A549 (cell line): ENCODE results near the gene DPCD. TPM values are rescaled to one million over a fixed set of nuclear protein-coding genes. Genes with fewer than 3 reads are reported as not detected.

Experiments
- ATAC-seq, 2 experiments: fragments of 200-7000 bp in 1 of 2; fragments of >200 bp in 1 of 2; cut with Nextera tagmentation in 1 of 2; cut with Tn5 transposase in 1 of 2; 3 replicates each; pipeline versions ENCODE4 v1.8.0 to v1.9.1; 2018 to 2020; ENCODE audit warnings: mild to moderate bottlenecking in 1 of 2, moderate library complexity in 1 of 2
- CTCF ChIA-PET: fragments of 300-600 bp; sonication (Branson Sonifier 250); formaldehyde crosslinking; extraction: SDS; loops from one replicate; lab custom pipeline; 2021; ENCODE audit warnings: antibody characterized with exemption, inconsistent platforms; lab: Yijun Ruan, JAX
- POLR2A ChIA-PET: fragments of 350-600 bp; formaldehyde crosslinking; extraction: SDS; loops from one replicate; lab custom pipeline; 2021; ENCODE audit warnings: antibody characterized with exemption, inconsistent platforms; lab: Yijun Ruan, JAX
- DNase-seq, 2 experiments: peaks; one replicate each; pipeline versions ENCODE4 v3.0.0 to v3.0.0-alpha.2; 2011 to 2016; ENCODE audit warnings: low read depth in 1 of 2, low spot score in 1 of 2
- FAIRE-seq: peaks from 2 replicates; lab custom pipeline; 2011; peaks lifted over from hg19 to GRCh38; lab: Jason Lieb, UNC
- H3K27ac ChIP-seq, 2 experiments: fragments of >200 bp; sonication (Bioruptor Twin); formaldehyde crosslinking; 3 replicates each; pipeline ENCODE4 v1.5.1; 2016 to 2017
- H3K4me1 ChIP-seq: fragments of >200 bp; sonication (Bioruptor Twin); formaldehyde crosslinking; 3 replicates; pipeline ENCODE4 v1.6.1; 2016
- H3K4me2 ChIP-seq: fragments of >200 bp; sonication (Bioruptor Twin); formaldehyde crosslinking; 3 replicates; pipeline ENCODE4 v1.6.1; 2016
- H3K4me3 ChIP-seq: fragments of >200 bp; sonication (Bioruptor Twin); formaldehyde crosslinking; 3 replicates; pipeline ENCODE4 v1.5.1; 2016
- H3K9me3 ChIP-seq: fragments of >200 bp; sonication (Bioruptor Twin); formaldehyde crosslinking; 3 replicates; pipeline ENCODE4 v1.6.1; 2016
- BHLHE40 ChIP-seq: IDR thresholded peaks from 2 replicates; pipeline ENCODE4 v1.6.1; 2012; ENCODE audit warnings: low read depth, low read length, inconsistent platforms
- CBX2 ChIP-seq: fragments of 200-600 bp; sonication (generic); IDR thresholded peaks from 2 replicates; pipeline ENCODE4 v1.6.1; 2016; ENCODE audit warnings: low read depth, mild to moderate bottlenecking, borderline replicate concordance
- CEBPB ChIP-seq, 2 experiments: fragments of >200 bp in 1 of 2; sonication (Bioruptor Twin) in 1 of 2; formaldehyde crosslinking in 1 of 2; IDR thresholded peaks; 2 replicates each; pipeline ENCODE4 v1.6.1; 2012 to 2016
- EHF ChIP-seq: fragments of 250-450 bp; sonication (Bioruptor Pico); IDR thresholded peaks from 2 replicates; pipeline ENCODE4 v1.5.0; 2020; ENCODE audit warnings: mild to moderate bottlenecking
- ELK1 ChIP-seq: fragments of 150-350 bp; IDR thresholded peaks from 2 replicates; pipeline ENCODE4 v1.6.1; 2014; ENCODE audit warnings: low read depth, mild to moderate bottlenecking, low read length
- GATA3 ChIP-seq: IDR thresholded peaks from 2 replicates; pipeline ENCODE4 v1.6.1; 2012; ENCODE audit warnings: borderline replicate concordance
- HDAC2 ChIP-seq: fragments of 200-600 bp; sonication (generic); IDR thresholded peaks from 2 replicates; pipeline ENCODE4 v1.6.1; 2016
- HOXA7 ChIP-seq: fragments of 250-450 bp; sonication (Bioruptor Pico); IDR thresholded peaks from 2 replicates; pipeline ENCODE4 v1.5.0; 2020; ENCODE audit warnings: mild to moderate bottlenecking, moderate library complexity
- HOXB5 ChIP-seq: fragments of 250-450 bp; sonication (Bioruptor Pico); IDR thresholded peaks from 2 replicates; pipeline ENCODE4 v1.5.0; 2020; ENCODE audit warnings: mild to moderate bottlenecking, moderate library complexity
- NFE2L2 ChIP-seq: fragments of 150-350 bp; conservative IDR thresholded peaks from 2 replicates; pipeline ENCODE4 v1.6.1; 2014; ENCODE audit warnings: low read length
- RARB ChIP-seq: fragments of 250-450 bp; sonication (Bioruptor Pico); IDR thresholded peaks from 2 replicates; pipeline ENCODE4 v1.8.0; 2021; ENCODE audit warnings: mild to moderate bottlenecking, moderate library complexity
- REST ChIP-seq: fragments of 200-600 bp; sonication (generic); IDR thresholded peaks from 2 replicates; pipeline ENCODE4 v1.6.1; 2016; ENCODE audit warnings: antibody characterized with exemption, mild to moderate bottlenecking, moderate library complexity
- SREBF2 ChIP-seq: fragments of 450-650 bp; IDR thresholded peaks from 2 replicates; pipeline ENCODE4 v1.6.1; 2014; ENCODE audit warnings: mild to moderate bottlenecking, moderate library complexity
- TFCP2L1 ChIP-seq: fragments of 250-450 bp; sonication (Bioruptor Pico); IDR thresholded peaks from 2 replicates; pipeline ENCODE4 v1.5.0; 2021; ENCODE audit warnings: mild to moderate bottlenecking
- ZC3H11A ChIP-seq: fragments of 450-650 bp; IDR thresholded peaks from 2 replicates; pipeline ENCODE4 v1.6.1; 2014; ENCODE audit warnings: antibody characterized with exemption, mild to moderate bottlenecking
- ZFP36 ChIP-seq: fragments of 450-650 bp; IDR thresholded peaks from 2 replicates; pipeline ENCODE4 v1.6.1; 2014; ENCODE audit warnings: borderline replicate concordance; ENCODE audit not compliant: partially characterized antibody
- WGBS: methylation state at CpG from one replicate; pipeline ENCODE4 v1.1.6; 2017; ENCODE audit errors: missing lambda C conversion rate; 5-methylcytosine and 5-hydroxymethylcytosine counted together
- polyA plus RNA-seq, 4 experiments: library from polyadenylated mRNA; depleted of rRNA in 3 of 4; stranded (reverse); fragments of >200 nt; fragmentation: RNase III in 1 of 4; extraction: RNeasy Plus Mini Kit Qiagen cat#74134 plus additional on column Dnase treatment in 1 of 4; gene quantifications; 2 replicates in 3 of 4; 3 replicates in 1 of 4; pipeline ENCODE4 v1.2.3, GENCODE V29; 2011 to 2017

Gene DPCD
- polyA plus RNA-seq, 2 of the 4 experiments (the other 2 are of a cell fraction): 37.4 to 40.8 TPM

GRCh38 chr10:101557541-101557940, 30.6 kb upstream of the DPCD start (continued):
- TF ChIP-seq CBX2: no peak

DNA sequence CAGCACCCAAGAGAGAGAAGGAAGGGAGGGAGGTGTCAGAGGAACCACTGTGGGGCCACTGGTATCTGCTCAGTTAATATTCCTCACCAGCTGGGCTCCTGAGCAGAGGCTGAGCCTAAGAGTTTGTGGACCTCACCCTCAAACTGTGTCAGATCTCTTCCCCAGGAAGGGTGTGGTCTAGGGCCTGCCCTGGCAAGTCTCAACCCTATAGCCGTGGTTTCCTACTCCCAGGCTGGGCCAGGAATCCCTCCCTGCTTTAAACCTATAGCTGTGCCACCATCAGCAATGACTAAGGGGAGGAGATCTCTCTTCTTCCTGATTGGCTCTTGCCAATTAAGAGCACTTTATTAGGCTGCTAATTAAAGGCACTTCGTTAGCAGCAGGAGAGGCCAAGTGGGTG, 29.9 kb upstream of the DPCD start:
- DNase-seq: no peak
- no peak for ATAC-seq
- H3K9me3 ChIP-seq: no peaks in the 10 kb centered on the region
- ChIA-PET POLR2A (no interaction called here), CTCF (interaction anchor here (1.4 to 3.9 kb wide), 4 partner anchors 11 to 401 kb away, joined by 3 to 22 read pairs (median 8); no protein-coding TSS in a partner anchor)
- H3K27ac ChIP-seq: 0 out of 6 replicates have a peak overlapping the region, but pooled peaks of 1 of the 2 experiments have one; percentile 2
- no peak overlapping the region for H3K4me3 ChIP-seq
- TF ChIP-seq GATA3: no peak
- no peak for FAIRE-seq
- peaks cover 5% of the 10 kb centered on the region; the same call in 1 of the 3 replicates for H3K4me1 ChIP-seq
- 85% methylated on average over 2 of the region's 2 CpGs for WGBS
- H3K4me2 ChIP-seq: no peak overlapping the region

DNA sequence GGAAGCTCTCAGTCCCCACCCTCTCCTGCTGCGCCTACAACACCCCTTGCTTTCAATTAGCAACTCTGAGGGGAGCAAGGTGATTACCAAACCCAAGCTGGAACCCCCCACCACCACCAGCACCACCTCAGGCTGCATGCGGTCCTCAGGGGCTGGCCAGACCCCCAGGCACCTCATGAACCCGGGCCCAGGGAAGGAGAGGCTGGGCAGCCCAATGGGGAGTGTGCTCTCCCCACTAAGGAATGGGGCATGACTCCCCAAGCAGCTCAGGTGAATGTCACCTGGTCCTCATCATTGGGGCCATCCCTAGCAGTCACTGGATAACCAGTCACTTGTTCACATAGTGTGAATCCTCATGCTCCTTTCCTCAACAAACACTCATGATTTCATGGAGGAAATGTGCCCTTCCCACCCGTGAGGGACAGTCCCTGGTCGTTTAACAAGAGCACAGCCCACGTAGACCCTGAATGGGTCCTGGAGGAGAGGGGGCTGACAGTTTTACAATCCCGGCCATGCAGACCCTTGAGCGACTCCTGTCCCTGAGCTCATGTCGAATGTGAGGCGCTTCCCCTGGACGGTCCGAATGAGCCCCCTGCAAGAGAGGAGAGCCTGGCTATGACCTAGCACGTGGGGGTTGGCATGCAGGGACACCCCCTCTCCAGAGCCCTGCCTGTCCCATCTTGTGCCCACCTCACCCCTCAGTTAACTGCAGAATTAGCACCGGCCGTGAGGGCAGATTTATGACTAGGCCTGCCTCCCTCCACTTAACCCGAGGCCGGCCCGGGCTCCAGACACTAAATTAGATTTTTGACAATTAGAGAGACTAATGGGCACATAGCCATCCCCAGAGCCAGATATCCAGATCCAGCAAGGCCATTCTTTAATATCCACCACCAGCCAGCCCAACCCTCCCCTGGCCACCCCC, 29.2 kb upstream of the DPCD start:
- 93% methylated on average over 18 of the region's 18 CpGs for WGBS
- CTCF ChIA-PET: interaction anchor here (1.0 to 3.9 kb wide), 5 partner anchors 11 to 397 kb away, joined by 3 to 22 read pairs (median 5); no protein-coding TSS in a partner anchor

More for the DNA sequence above, 29.2 kb upstream of the DPCD start:
- ATAC-seq: no peak
- POLR2A ChIA-PET: no interaction called here
- TF ChIP-seq RARB (CRISPR knock-in tag): no peak
- no peak for TF ChIP-seq TFCP2L1 (CRISPR knock-in tag)
- no peak for TF ChIP-seq SREBF2
- TF ChIP-seq EHF (CRISPR knock-in tag): no peak
- no peak for TF ChIP-seq HDAC2
- no peak for TF ChIP-seq HOXB5 (CRISPR knock-in tag)
- no peak for TF ChIP-seq NFE2L2
- no peak for TF ChIP-seq REST
- TF ChIP-seq ZC3H11A: no peak
- no peak for TF ChIP-seq ELK1
- TF ChIP-seq CEBPB (IDR thresholded peaks at IDR 0.05): no peak
- TF ChIP-seq HOXA7: no peak
- TF ChIP-seq ZFP36: no peak
- TF ChIP-seq BHLHE40: no peak
- TF ChIP-seq, all 56 proteins: peak for 0
- 0 out of 6 replicates have a peak overlapping the region, but pooled peaks of 1 of the 2 experiments have one; percentile 2 for H3K27ac ChIP-seq
- H3K4me1 ChIP-seq: peaks cover 5% of the 10 kb centered on the region; the same call in 1 of the 3 replicates
- H3K9me3 ChIP-seq: no peaks in the 10 kb centered on the region
- no peak overlapping the region for H3K4me3 ChIP-seq
- no peak overlapping the region for H3K4me2 ChIP-seq
- DNase-seq: no peak
- no peak for FAIRE-seq
